Ovary (tissue), 3 donors: Measurements from ENCODE around the gene ECD.

Experiments
- CTCF ChIP-seq, 3 donors: fragments of 450-650 bp in 2 of 3; fragments of 200-600 bp in 1 of 3; IDR thresholded peaks; one replicate each; pipeline versions ENCODE4 v1.5.1 to v1.8.0; 2016 to 2022; ENCODE audit warnings: antibody characterized with exemption in 3 of 3, mild to moderate bottlenecking in 1 of 3
- EP300 ChIP-seq: sonication (generic); formaldehyde crosslinking; IDR thresholded peaks from one replicate; pipeline ENCODE4 v1.6.1; 2017; ENCODE audit warnings: antibody characterized with exemption
- POLR2A ChIP-seq: fragments of 450-650 bp; IDR thresholded peaks from one replicate; pipeline ENCODE4 v1.6.1; 2017; ENCODE audit warnings: antibody characterized with exemption, mild to moderate bottlenecking, moderate library complexity
- donor health status: DM: no; HTN: no; CAD: no.

GRCh38 chr10:73119952-73120351 is 47.9 kb downstream of the ECD start:
- TF ChIP-seq CTCF (IDR thresholded peaks at IDR 0.05): no peak
- no peak for TF ChIP-seq POLR2A
- no peak for TF ChIP-seq EP300
